GM18507 (cell line): ENCODE measurements around the gene COL5A2.
A peak's percentile ranks its signal among the peaks of the same experiment; 100 is the strongest.

Experiments used
- DNase-seq: peaks from one replicate; pipeline ENCODE4 v3.0.0; 2011; ENCODE audit warnings: low read depth; ENCODE audit not compliant: insufficient read length; ENCODE audit errors: extremely low spot score
- FAIRE-seq: peaks from 2 replicates; lab custom pipeline; 2011; peaks lifted over from hg19 to GRCh38; lab: Jason Lieb, UNC

COL5A2 gene

GRCh38 chr2:189116087-189116486 lies 63.5 kb downstream of the COL5A2 start:
- FAIRE-seq (no peak), DNase-seq (no peak)

- no peak for FAIRE-seq
- no peak for DNase-seq
These were observed 64.4 kb downstream of the COL5A2 start for GRCh38 chr2:189115126-189115525.

GRCh38 chr2:189113963-189114362 lies 65.6 kb downstream of the COL5A2 start:
- DNase-seq, result no peak
- FAIRE-seq, result no peak

- DNase-seq (no peak), FAIRE-seq (no peak)
These were observed 68.4 kb downstream of the COL5A2 start for GRCh38 chr2:189111063-189111715.

GRCh38 chr2:189109921-189110397 lies 69.6 kb downstream of the COL5A2 start:
- DNase-seq, result no peak

GRCh38 chr2:189104934-189105333 lies 74.6 kb downstream of the COL5A2 start:
- DNase-seq (no peak), FAIRE-seq (no peak)

More at GRCh38 chr2:189109921-189110397, 69.6 kb downstream of the COL5A2 start:
- FAIRE-seq, result peak; percentile 91

- no peak for DNase-seq
- no peak for FAIRE-seq
These were observed 76.8 kb downstream of the COL5A2 start for GRCh38 chr2:189102735-189103134.

- no peak for DNase-seq
- no peak for FAIRE-seq
These were observed 81.6 kb downstream of the COL5A2 start for GRCh38 chr2:189097934-189098333.

GRCh38 chr2:189096769-189097447 lies 82.7 kb downstream of the COL5A2 start:
- DNase-seq, result no peak
- FAIRE-seq, result no peak

GRCh38 chr2:189095101-189095500 lies 84.5 kb downstream of the COL5A2 start:
- no peak for DNase-seq
- FAIRE-seq, result no peak

GRCh38 chr2:189092936-189093335 lies 86.6 kb downstream of the COL5A2 start:
- DNase-seq, result no peak
- no peak for FAIRE-seq

- FAIRE-seq (no peak), DNase-seq (no peak)
These were observed 88.3 kb downstream of the COL5A2 start for GRCh38 chr2:189091253-189091652.

- FAIRE-seq (no peak), DNase-seq (no peak)
These were observed 90.9 kb downstream of the COL5A2 start for GRCh38 chr2:189088591-189089205.

- no peak for FAIRE-seq
- no peak for DNase-seq
These were observed 92.9 kb downstream of the COL5A2 start for GRCh38 chr2:189086710-189087109.

- DNase-seq (no peak), FAIRE-seq (no peak)
These were observed 93.3 kb downstream of the COL5A2 start for GRCh38 chr2:189086250-189086649.

- FAIRE-seq (no peak), DNase-seq (no peak)
These were observed 96.0 kb downstream of the COL5A2 start for GRCh38 chr2:189083606-189084005.

- FAIRE-seq (no peak), DNase-seq (no peak)
These were observed 96.5 kb downstream of the COL5A2 start for GRCh38 chr2:189083106-189083505.

- no peak for DNase-seq
- no peak for FAIRE-seq
These were observed 97.1 kb downstream of the COL5A2 start for GRCh38 chr2:189082376-189082975.

- FAIRE-seq (no peak), DNase-seq (no peak)
These were observed 103.0 kb downstream of the COL5A2 start for GRCh38 chr2:189076572-189076971.

GRCh38 chr2:189076120-189076519 lies 103.4 kb downstream of the COL5A2 start:
- no peak for FAIRE-seq
- DNase-seq, result no peak
